Adrenal gland (tissue), 5 donors: ENCODE measurements around the gene CALM3.

Source experiments
- CTCF ChIP-seq, 6 experiments: fragments of 450-650 bp in 4 of 6; fragments of 200-600 bp in 2 of 6; sonication (generic) in 1 of 6; IDR thresholded peaks; 1 replicate in 5 of 6; 2 replicates in 1 of 6; pipeline versions ENCODE4 v1.5.1 to v1.8.0; 2016 to 2021; ENCODE audit warnings: antibody characterized with exemption in 6 of 6, mild to moderate bottlenecking in 2 of 6, moderate library complexity in 1 of 6
- POLR2A ChIP-seq, 2 donors: fragments of 450-650 bp; IDR thresholded peaks; one replicate each; pipeline ENCODE4 v1.6.1; 2017; ENCODE audit warnings: antibody characterized with exemption in 2 of 2, mild to moderate bottlenecking in 2 of 2, moderate library complexity in 1 of 2
- donor health status: DM: no; HTN: no; CAD: no.

GRCh38 chr19:46656541-46656940 lies 55.4 kb downstream of the CALM3 start:
- TF ChIP-seq CTCF (IDR thresholded peaks at IDR 0.05) (no peak), POLR2A (IDR thresholded peaks at IDR 0.05) (no peak)
